Small intestine (tissue), 7 donors: ENCODE data around the gene SP7. TPM values are rescaled to one million over a fixed set of nuclear protein-coding genes. Genes with fewer than 3 reads are reported as not detected.
A peak's percentile ranks its signal among the peaks of the same experiment; 100 is the strongest.

Experiments
- DNase-seq, 2 donors: peaks; one replicate each; pipeline versions ENCODE4 v3.0.0 to v3.0.0-alpha.2; 2013
- FAIRE-seq: peaks from 2 replicates; lab custom pipeline; 2012; peaks lifted over from hg19 to GRCh38; lab: Jason Lieb, UNC
- H3K27ac ChIP-seq, 3 donors: one replicate each; pipeline ENCODE4 v1.5.1; 2013; ENCODE audit warnings: low read length in 2 of 3, mild to moderate bottlenecking in 2 of 3, control low read depth in 1 of 3, inconsistent platforms in 1 of 3, low read depth in 1 of 3, moderate library complexity in 1 of 3
- H3K27me3 ChIP-seq, 3 donors: one replicate each; pipeline ENCODE4 v1.6.1; 2013; ENCODE audit warnings: low read length in 3 of 3, inconsistent platforms in 1 of 3; ENCODE audit not compliant: control insufficient read depth in 3 of 3, insufficient read depth in 3 of 3
- H3K36me3 ChIP-seq, 3 donors: one replicate each; pipeline ENCODE4 v1.6.1; 2013; ENCODE audit warnings: low read length in 3 of 3, inconsistent platforms in 1 of 3, low read depth in 1 of 3, mild to moderate bottlenecking in 1 of 3, moderate library complexity in 1 of 3; ENCODE audit not compliant: control insufficient read depth in 3 of 3, insufficient read depth in 2 of 3
- H3K4me1 ChIP-seq, 3 donors: one replicate each; pipeline ENCODE4 v1.6.1; 2013; ENCODE audit warnings: low read length in 2 of 3, inconsistent platforms in 1 of 3, low read depth in 1 of 3, mild to moderate bottlenecking in 1 of 3, moderate library complexity in 1 of 3; ENCODE audit not compliant: control insufficient read depth in 3 of 3, insufficient read depth in 2 of 3
- H3K4me3 ChIP-seq, 3 donors: one replicate each; pipeline ENCODE4 v1.5.1; 2013; ENCODE audit warnings: low read length in 3 of 3, control low read depth in 1 of 3, inconsistent platforms in 1 of 3, low read depth in 1 of 3, mild to moderate bottlenecking in 1 of 3, moderate library complexity in 1 of 3
- H3K9me3 ChIP-seq, 2 donors: one replicate each; pipeline ENCODE4 v1.6.1; 2013; ENCODE audit warnings: low read depth in 1 of 2, low read length in 1 of 2; ENCODE audit not compliant: control insufficient read depth in 2 of 2, insufficient read depth in 1 of 2
- WGBS, 3 donors: extraction: QIAGEN DNeasy Blood & Tissue Kit; methylation state at CpG; one replicate each; pipeline ENCODE4 v1.1.7; 2013; 5-methylcytosine and 5-hydroxymethylcytosine counted together
- polyA plus RNA-seq, 4 donors: library from polyadenylated mRNA; stranded (reverse) in 3 of 4; unstranded in 1 of 4; fragments of 200-250 nt in 3 of 4; fragments of 120-200 nt in 1 of 4; gene quantifications; one replicate each; pipeline versions ENCODE4 v1.2.1 to v1.2.3, GENCODE V29; 2013
- donor health status: healthy with polysubstance abuse.
- donor health status: control.
- donor health status: control.
- donor health status: Bipolar disorder and iron deficiency.
- donor health status: healthy.

Gene SP7
- polyA plus RNA-seq, 4 donors: 0.01 TPM; not detected in 3

DNA sequence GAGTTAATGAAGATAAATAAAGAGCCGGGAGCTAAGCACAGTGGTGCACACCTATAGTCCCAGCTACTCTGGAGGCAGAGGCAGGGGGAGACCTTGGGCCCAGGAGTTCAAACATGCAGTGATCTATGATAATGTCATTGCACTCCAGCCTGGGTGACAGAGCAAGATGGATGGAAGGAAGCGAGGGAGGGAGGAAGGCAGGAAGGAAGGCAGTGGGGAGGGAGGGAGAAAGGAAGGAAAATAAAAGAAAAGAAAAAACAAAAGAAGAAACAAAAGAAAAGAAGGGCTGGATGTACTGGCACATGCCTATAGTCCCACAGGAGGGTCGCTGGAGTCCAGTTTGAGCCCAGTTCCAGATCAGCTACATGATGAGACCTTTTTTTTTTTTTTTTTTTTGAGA, 19.0 kb upstream of the SP7 start:
- no peaks in the 10 kb centered on the region for H3K9me3 ChIP-seq
- H3K36me3 ChIP-seq: no peaks in the 10 kb centered on the region
- WGBS, 3 donors: 60 to 64% (median 61%) methylated on average over 3 of the region's 3 CpGs
- no peaks in the 10 kb centered on the region for H3K27me3 ChIP-seq
- H3K4me3 ChIP-seq: no peak overlapping the region
- H3K27ac ChIP-seq: no peak overlapping the region
- no peak for FAIRE-seq
- H3K4me1 ChIP-seq: peaks cover 0 to 8% (median 0%) of the 10 kb centered on the region in 3 donors
- peak in 1 of 2 donors; percentile 13 for DNase-seq

- WGBS, 3 donors: 68 to 85% (median 85%) methylated on average over 5 of the region's 5 CpGs
- DNase-seq (no peak), FAIRE-seq (no peak)
- Histone ChIP-seq H3K36me3 (no peaks in the 10 kb centered on the region), H3K4me1 (peaks cover 0 to 8% (median 0%) of the 10 kb centered on the region in 3 donors), H3K9me3 (no peaks in the 10 kb centered on the region), H3K27me3 (no peaks in the 10 kb centered on the region), H3K27ac (peak overlapping the region in 2 of 3 donors; percentile 38 to 59), H3K4me3 (no peak overlapping the region)
These were observed 17.1 kb upstream of the SP7 start for GRCh38 chr12:53353257-53353655.

DNA sequence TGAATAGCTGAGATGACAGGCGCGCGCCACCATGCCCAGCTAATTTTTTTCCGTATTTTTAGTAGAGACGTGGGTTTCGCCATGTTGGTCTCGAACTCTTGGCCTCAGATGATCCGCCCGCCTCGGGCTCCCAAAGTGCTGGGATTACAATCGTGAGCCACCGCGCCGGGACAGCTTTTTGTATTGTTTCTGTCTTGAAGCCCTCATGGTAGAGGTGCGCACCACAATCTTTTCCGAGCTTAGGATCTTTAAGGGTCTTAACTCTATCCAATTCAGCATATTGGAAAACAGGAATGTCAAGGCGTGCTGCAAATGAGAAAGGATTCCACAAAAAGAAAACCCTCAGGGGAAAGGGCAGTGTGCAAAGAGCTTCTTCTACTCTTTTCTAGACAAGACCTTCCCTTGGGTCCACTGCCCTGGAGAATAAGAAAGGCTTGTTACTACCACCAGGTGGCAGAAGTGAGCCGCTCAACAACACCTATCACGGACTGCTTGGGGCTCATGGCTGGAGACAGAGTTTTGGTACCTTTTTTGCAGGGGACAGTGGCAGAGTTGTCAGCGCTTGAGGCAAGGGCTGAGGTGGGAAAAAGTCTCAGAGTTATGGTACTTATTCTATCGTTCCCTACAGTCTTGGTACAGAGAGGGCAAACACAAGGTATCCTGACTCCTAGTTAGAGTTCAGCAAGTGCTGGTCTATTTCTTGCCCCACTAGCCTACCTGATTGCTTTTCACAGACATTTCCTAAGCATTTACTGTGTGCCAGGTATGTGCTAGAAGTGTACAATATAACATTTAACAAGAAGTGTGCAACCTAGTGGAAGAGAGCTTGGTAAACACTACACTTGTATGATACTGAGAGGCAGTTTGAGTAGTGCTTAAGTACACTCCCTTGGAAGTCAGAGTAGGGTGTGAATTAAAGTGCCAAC, 16.4 kb upstream of the SP7 start:
- peaks cover 0 to 8% (median 0%) of the 10 kb centered on the region in 3 donors for H3K4me1 ChIP-seq
- WGBS, 3 donors: 60 to 65% (median 60%) methylated on average over 21 of the region's 21 CpGs
- peak; percentile 91 to 93 for DNase-seq
- H3K9me3 ChIP-seq: no peaks in the 10 kb centered on the region
- no peaks in the 10 kb centered on the region for H3K27me3 ChIP-seq
- peak overlapping the region in 2 of 3 donors; percentile 38 to 59 for H3K27ac ChIP-seq
- no peaks in the 10 kb centered on the region for H3K36me3 ChIP-seq
- no peak overlapping the region for H3K4me3 ChIP-seq
- FAIRE-seq: no peak

DNA sequence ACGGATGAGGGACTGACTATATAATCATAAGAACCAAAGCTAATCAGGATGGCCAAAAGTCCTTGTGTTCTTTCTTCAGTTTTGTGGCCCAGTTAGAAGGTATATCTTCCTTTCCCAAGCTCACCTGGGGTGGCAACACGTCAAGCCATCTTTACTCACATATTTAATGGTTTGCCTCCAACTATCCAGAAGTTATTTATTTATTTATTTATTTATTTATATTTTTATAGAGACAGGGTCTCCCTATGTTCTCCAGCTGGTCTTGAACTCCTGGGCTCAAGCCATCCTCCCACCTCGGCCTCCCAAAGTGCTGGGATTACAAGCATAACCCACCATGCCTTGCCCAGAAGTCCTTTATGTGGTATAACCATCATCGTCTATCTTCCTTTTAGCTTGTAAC, 11.8 kb upstream of the SP7 start:
- H3K27ac ChIP-seq: no peak overlapping the region
- 87 to 91% (median 88%) methylated on average over 4 of the region's 4 CpGs for WGBS, 3 donors
- peaks cover 0 to 9% (median 0%) of the 10 kb centered on the region in 3 donors for H3K27me3 ChIP-seq
- H3K4me3 ChIP-seq: no peak overlapping the region
- peaks cover 0 to 12% (median 0%) of the 10 kb centered on the region in 3 donors for H3K4me1 ChIP-seq
- no peaks in the 10 kb centered on the region for H3K9me3 ChIP-seq
- H3K36me3 ChIP-seq: no peaks in the 10 kb centered on the region
- no peak for FAIRE-seq
- no peak for DNase-seq

GRCh38 chr12:53346491-53346890, 10.3 kb upstream of the SP7 start:
- FAIRE-seq (no peak), DNase-seq (no peak)
- WGBS, 3 donors: 90 to 100% (median 94%) methylated on average over 1 of the region's 1 CpG
- Histone ChIP-seq H3K4me1 (peaks cover 0 to 9% (median 0%) of the 10 kb centered on the region in 3 donors), H3K9me3 (no peaks in the 10 kb centered on the region), H3K4me3 (no peak overlapping the region), H3K27me3 (peaks cover 0 to 9% (median 0%) of the 10 kb centered on the region in 3 donors), H3K27ac (no peak overlapping the region), H3K36me3 (no peaks in the 10 kb centered on the region)

DNA sequence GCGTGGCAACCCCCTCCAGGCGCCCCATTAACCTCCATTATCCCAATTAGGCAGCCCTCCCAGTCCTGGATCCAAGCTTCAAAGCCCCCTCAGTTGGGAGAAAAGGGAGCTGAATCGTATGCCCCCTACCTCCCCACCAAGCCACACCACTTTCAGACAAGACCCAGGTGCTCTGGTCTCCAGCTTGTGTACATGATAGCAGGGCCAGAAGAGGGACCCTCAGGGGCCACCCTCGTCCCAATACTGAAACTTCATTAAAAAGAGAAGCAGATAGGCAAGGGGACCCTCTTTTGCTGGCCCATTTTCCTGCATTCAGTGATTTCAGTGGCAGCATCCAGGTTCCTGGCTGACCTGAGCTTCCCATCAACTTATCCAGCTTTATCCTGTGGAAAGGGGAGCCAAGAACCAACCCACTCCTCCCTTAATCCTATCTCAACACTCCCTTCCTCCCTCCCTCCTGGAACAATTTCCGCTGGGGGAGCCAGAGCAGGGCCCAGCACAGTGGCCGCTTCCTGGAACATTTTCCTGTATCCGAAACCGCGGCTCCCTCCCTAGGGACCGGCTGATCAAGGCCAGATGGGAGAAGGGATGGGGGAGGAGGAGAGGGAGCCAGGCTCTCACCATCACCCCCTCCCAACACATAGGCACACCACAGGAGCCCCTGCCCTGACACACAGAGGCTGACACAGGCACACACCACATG, 9.5 kb upstream of the SP7 start:
- Histone ChIP-seq H3K4me1 (peaks cover 0 to 9% (median 0%) of the 10 kb centered on the region in 3 donors), H3K9me3 (no peaks in the 10 kb centered on the region), H3K4me3 (peak overlapping the region in 2 of 3 donors; percentile 48 to 72), H3K36me3 (no peaks in the 10 kb centered on the region), H3K27ac (peak overlapping the region in 2 of 3 donors; percentile 61 to 81), H3K27me3 (peaks cover 0 to 9% (median 0%) of the 10 kb centered on the region in 3 donors)
- FAIRE-seq (no peak), DNase-seq (peak in 1 of 2 donors; percentile 18)
- 31 to 40% (median 32%) methylated on average over 10 of the region's 10 CpGs for WGBS, 3 donors

DNA sequence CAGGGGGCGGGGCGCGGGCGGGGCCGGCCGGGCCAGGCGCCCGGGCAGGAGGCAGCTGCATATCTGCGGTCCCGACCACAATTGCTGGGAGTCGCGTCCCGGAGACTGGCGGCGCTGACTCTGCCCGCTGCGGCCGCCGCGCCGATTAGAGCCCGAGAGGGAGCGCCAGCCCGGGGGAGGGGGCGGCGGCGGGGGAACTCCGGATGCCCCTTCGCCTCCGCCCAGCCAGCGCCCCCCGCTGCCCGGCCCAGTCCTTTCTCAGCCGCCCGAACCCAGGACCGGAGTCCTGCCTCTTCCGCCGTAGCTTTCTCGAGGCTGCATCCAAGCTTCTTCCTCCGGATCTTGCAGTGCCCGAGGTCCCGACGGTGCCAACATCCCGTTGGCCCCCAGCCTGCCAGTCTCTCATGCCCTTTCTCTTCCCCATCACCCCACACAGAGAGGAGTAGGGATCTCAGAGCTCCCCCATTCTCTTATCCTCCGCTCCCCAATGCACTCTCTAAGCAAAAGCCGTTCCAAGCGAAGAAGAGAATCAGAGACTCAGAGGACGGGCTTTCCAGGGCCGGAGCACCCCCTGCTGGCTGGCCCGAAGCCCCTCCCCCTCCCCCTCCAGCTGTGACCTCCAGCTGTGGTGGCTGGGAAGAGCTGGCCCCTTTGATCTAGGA, 8.8 kb upstream of the SP7 start:
- Histone ChIP-seq H3K4me1 (peaks cover 0 to 9% (median 0%) of the 10 kb centered on the region in 3 donors), H3K4me3 (peak overlapping the region; percentile 48 to 72 (median 57)), H3K27me3 (peaks cover 0 to 12% (median 0%) of the 10 kb centered on the region in 3 donors), H3K27ac (peak overlapping the region; percentile 42 to 81 (median 61)), H3K36me3 (no peaks in the 10 kb centered on the region), H3K9me3 (no peaks in the 10 kb centered on the region)
- FAIRE-seq (no peak), DNase-seq (peak; percentile 62 to 73)
- 0 to 1% (median 0%) methylated on average over 24 to 50 of the region's 50 CpGs for WGBS, 3 donors

DNA sequence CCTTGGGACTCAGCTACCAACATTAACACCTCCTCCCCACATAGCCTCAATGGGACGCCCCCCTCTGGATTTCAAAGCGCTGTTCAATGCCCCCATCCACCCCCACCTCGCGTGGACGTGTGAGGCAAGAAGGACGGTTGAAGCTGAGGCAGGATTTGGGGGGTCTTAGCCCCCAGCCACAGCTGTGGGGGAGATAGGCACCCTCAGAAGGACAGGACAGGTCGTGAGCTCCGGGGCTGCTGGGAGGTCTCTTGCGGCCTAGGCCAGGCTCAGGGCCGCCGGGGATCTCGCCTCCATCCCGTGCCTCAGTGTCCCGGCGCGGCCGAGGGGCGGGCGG, 8.3 kb upstream of the SP7 start:
- Histone ChIP-seq H3K27ac (peak overlapping the region in 1 of 3 donors; percentile 47), H3K9me3 (no peaks in the 10 kb centered on the region), H3K27me3 (peaks cover 0 to 12% (median 0%) of the 10 kb centered on the region in 3 donors), H3K4me3 (peak overlapping the region in 2 of 3 donors; percentile 57 to 72), H3K36me3 (no peaks in the 10 kb centered on the region), H3K4me1 (peaks cover 0 to 9% (median 0%) of the 10 kb centered on the region in 3 donors)
- WGBS, 3 donors: 4 to 10% (median 5%) methylated on average over 15 to 19 of the region's 19 CpGs
- no peak for DNase-seq
- no peak for FAIRE-seq
